ENCODE data around the gene RHBDF2. TPM values are rescaled to one million over a fixed set of nuclear protein-coding genes. Genes with fewer than 3 reads are reported as not detected.
A peak's percentile ranks its signal among the peaks of the same experiment; 100 is the strongest.

The RHBDF2 gene
- total RNA-seq, 1 experiment from 2014 or later, result 19.7 TPM

GRCh38 chr17:76432712-76433336 is 68.4 kb downstream of the RHBDF2 start:
- Histone ChIP-seq H3K27ac (ENCODE audit: insufficient read length, low read depth, low read length) (no peak overlapping the region), H2BK120ac (ENCODE audit: low read depth, low read length, poor library complexity, severe bottlenecking) (no peak overlapping the region), H4K5ac (ENCODE audit: insufficient read length, low read depth, low read length) (no peak overlapping the region), H2AK5ac (ENCODE audit: insufficient read length, low read length) (no peak overlapping the region), H3K4ac (ENCODE audit: low read depth, low read length) (no peak overlapping the region), H3K79me1 (ENCODE audit: insufficient read depth, low read depth, low read length, poor library complexity, severe bottlenecking) (peaks cover 12% of the 10 kb centered on the region), H3K79me2 (ENCODE audit: insufficient read depth, low read length) (peaks cover 29% of the 10 kb centered on the region; the same call in 1 of the 2 replicates), H3K23me2 (ENCODE audit: insufficient read length, low read depth, low read length, poor library complexity, severe bottlenecking) (no peaks in the 10 kb centered on the region), H3K9ac (ENCODE audit: extremely low read depth, insufficient read length, low read length) (no peak overlapping the region), H2BK15ac (ENCODE audit: low read depth, low read length) (no peak overlapping the region), H3K4me2 (ENCODE audit: insufficient read depth, insufficient read length, low read length) (no peak overlapping the region), H2AFZ (ENCODE audit: low read length) (no peak overlapping the region), H3K27me3 (ENCODE audit: insufficient read depth, low read length) (no peaks in the 10 kb centered on the region), H2BK12ac (ENCODE audit: insufficient read length, low read depth, low read length) (no peak overlapping the region), H3T11ph (ENCODE audit: low read length) (no peak overlapping the region), H3K18ac (ENCODE audit: insufficient read length, low read depth, low read length) (no peak overlapping the region), H3K4me1 (ENCODE audit: insufficient read depth, low read length) (peaks cover 18% of the 10 kb centered on the region; the same call in 1 of the 2 replicates), H4K8ac (replicated peaks; ENCODE audit: insufficient read length, low read depth, low read length) (no peak overlapping the region), H3K14ac (ENCODE audit: insufficient read depth, low read length) (no peak overlapping the region), H3K9me3 (ENCODE audit: control insufficient read depth, low read depth, low read length) (no peaks in the 10 kb centered on the region), H2BK5ac (ENCODE audit: insufficient read length, low read length) (no peak overlapping the region), H2BK20ac (ENCODE audit: low read depth, low read length, poor library complexity, severe bottlenecking) (no peak overlapping the region), H4K20me1 (ENCODE audit: control insufficient read depth, insufficient read depth, insufficient read length) (no peaks in the 10 kb centered on the region), H3K56ac (ENCODE audit: insufficient read length, low read depth, low read length) (no peak overlapping the region), H3K23ac (ENCODE audit: insufficient read length, low read depth, low read length) (no peak overlapping the region), H4K91ac (ENCODE audit: insufficient read length, low read depth, low read length) (no peak overlapping the region)
- Mint-ChIP-seq H3K9me3 (no peaks in the 10 kb centered on the region), H3K36me3 (ENCODE audit: insufficient read depth in 1 of 3, low read depth in 3 of 3) (peaks cover 0 to 3% (median 0%) of the 10 kb centered on the region in 3 experiments; a peak in 2 of 7 replicates), H3K27me3 (ENCODE audit: low read depth) (no peaks in the 10 kb centered on the region), H3K4me3 (no peak overlapping the region; a peak in 1 of 5 replicates), H3K27ac (peak overlapping the region in 1 of 3 experiments; percentile 41; a peak in 1 of 7 replicates), H3K4me1 (peaks cover 35 to 41% of the 10 kb centered on the region in 2 experiments)
- DNase-seq, result no peak
- TF ChIP-seq, protein P1, sequence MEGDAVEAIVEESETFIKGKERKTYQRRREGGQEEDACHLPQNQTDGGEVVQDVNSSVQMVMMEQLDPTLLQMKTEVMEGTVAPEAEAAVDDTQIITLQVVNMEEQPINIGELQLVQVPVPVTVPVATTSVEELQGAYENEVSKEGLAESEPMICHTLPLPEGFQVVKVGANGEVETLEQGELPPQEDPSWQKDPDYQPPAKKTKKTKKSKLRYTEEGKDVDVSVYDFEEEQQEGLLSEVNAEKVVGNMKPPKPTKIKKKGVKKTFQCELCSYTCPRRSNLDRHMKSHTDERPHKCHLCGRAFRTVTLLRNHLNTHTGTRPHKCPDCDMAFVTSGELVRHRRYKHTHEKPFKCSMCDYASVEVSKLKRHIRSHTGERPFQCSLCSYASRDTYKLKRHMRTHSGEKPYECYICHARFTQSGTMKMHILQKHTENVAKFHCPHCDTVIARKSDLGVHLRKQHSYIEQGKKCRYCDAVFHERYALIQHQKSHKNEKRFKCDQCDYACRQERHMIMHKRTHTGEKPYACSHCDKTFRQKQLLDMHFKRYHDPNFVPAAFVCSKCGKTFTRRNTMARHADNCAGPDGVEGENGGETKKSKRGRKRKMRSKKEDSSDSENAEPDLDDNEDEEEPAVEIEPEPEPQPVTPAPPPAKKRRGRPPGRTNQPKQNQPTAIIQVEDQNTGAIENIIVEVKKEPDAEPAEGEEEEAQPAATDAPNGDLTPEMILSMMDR (conservative IDR thresholded peaks at IDR 0.05), result peak; percentile 72
- whole genome bisulfite sequencing (ENCODE audit: extremely low coverage, insufficient read length, low lambda C conversion rate), result no CpG with 5 or more reads among the region's 3 CpGs

All from H9 (cell line).